H9 (cell line): ENCODE data around the gene ACSL3. TPM values are rescaled to one million over a fixed set of nuclear protein-coding genes. Genes with fewer than 3 reads are reported as not detected.

Experiments
- DNase-seq: peaks from one replicate; pipeline ENCODE4 v3.0.0-alpha.2; 2017
- H2AFZ ChIP-seq: one replicate; pipeline ENCODE4 v1.6.1; 2013; ENCODE audit warnings: mild to moderate bottlenecking, low read length, control low read depth, moderate library complexity
- H2AK5ac ChIP-seq: 2 replicates; pipeline ENCODE4 v1.6.1; 2013; ENCODE audit warnings: low read length, control low read depth, mixed read lengths; ENCODE audit not compliant: insufficient read length
- H2BK120ac ChIP-seq: one replicate; pipeline ENCODE4 v1.6.1; 2013; ENCODE audit warnings: low read depth, mild to moderate bottlenecking, low read length, control low read depth, inconsistent platforms; ENCODE audit not compliant: poor library complexity, severe bottlenecking
- H2BK12ac ChIP-seq: 2 replicates; pipeline ENCODE4 v1.6.1; 2013; ENCODE audit warnings: low read length, control low read depth, mixed read lengths, low read depth; ENCODE audit not compliant: insufficient read length
- H2BK15ac ChIP-seq: 2 replicates; pipeline ENCODE4 v1.6.1; 2013; ENCODE audit warnings: low read depth, low read length, control low read depth
- H2BK20ac ChIP-seq: one replicate; pipeline ENCODE4 v1.6.1; 2013; ENCODE audit warnings: low read depth, mild to moderate bottlenecking, low read length, control low read depth, inconsistent platforms; ENCODE audit not compliant: poor library complexity, severe bottlenecking
- H2BK5ac ChIP-seq: 2 replicates; pipeline ENCODE4 v1.6.1; 2013; ENCODE audit warnings: low read length, control low read depth, mixed read lengths; ENCODE audit not compliant: insufficient read length
- H3K14ac ChIP-seq: 2 replicates; pipeline ENCODE4 v1.6.1; 2013; ENCODE audit warnings: low read length, control low read depth; ENCODE audit not compliant: insufficient read depth
- H3K18ac ChIP-seq: 2 replicates; pipeline ENCODE4 v1.6.1; 2013; ENCODE audit warnings: low read depth, mild to moderate bottlenecking, mixed read lengths, low read length, control low read depth; ENCODE audit not compliant: insufficient read length
- H3K23ac ChIP-seq: 2 replicates; pipeline ENCODE4 v1.6.1; 2013; ENCODE audit warnings: low read length, control low read depth, mixed read lengths, low read depth; ENCODE audit not compliant: insufficient read length
- H3K23me2 ChIP-seq: 2 replicates; pipeline ENCODE4 v1.6.1; 2013; ENCODE audit warnings: low read depth, mild to moderate bottlenecking, mixed read lengths, low read length, control low read depth; ENCODE audit not compliant: insufficient read length, poor library complexity, severe bottlenecking
- H3K27ac ChIP-seq: 2 replicates; pipeline ENCODE4 v1.5.1; 2013; ENCODE audit warnings: low read length, control low read depth, mixed read lengths, low read depth; ENCODE audit not compliant: insufficient read length
- H3K27me3 ChIP-seq: 2 replicates; pipeline ENCODE4 v1.6.1; 2013; ENCODE audit warnings: low read length, control low read depth, inconsistent platforms; ENCODE audit not compliant: insufficient read depth
- H3K4ac ChIP-seq: 2 replicates; pipeline ENCODE4 v1.6.1; 2013; ENCODE audit warnings: low read depth, mild to moderate bottlenecking, control low read depth, inconsistent platforms, low read length, moderate library complexity
- H3K4me1 ChIP-seq: 2 replicates; pipeline ENCODE4 v1.6.1; 2013; ENCODE audit warnings: low read length, control low read depth, inconsistent platforms; ENCODE audit not compliant: insufficient read depth
- H3K4me2 ChIP-seq: 2 replicates; pipeline ENCODE4 v1.6.1; 2013; ENCODE audit warnings: low read length, control low read depth, mixed read lengths; ENCODE audit not compliant: insufficient read length, insufficient read depth
- H3K56ac ChIP-seq: 2 replicates; pipeline ENCODE4 v1.6.1; 2013; ENCODE audit warnings: low read depth, mild to moderate bottlenecking, mixed read lengths, low read length, control low read depth; ENCODE audit not compliant: insufficient read length
- H3K79me1 ChIP-seq: 2 replicates; pipeline ENCODE4 v1.6.1; 2013; ENCODE audit warnings: low read depth, mild to moderate bottlenecking, moderate library complexity, low read length, control low read depth, inconsistent platforms; ENCODE audit not compliant: insufficient read depth, poor library complexity, severe bottlenecking
- H3K79me2 ChIP-seq: 2 replicates; pipeline ENCODE4 v1.6.1; 2013; ENCODE audit warnings: low read length, control low read depth, inconsistent platforms; ENCODE audit not compliant: insufficient read depth
- H3K9ac ChIP-seq: 2 replicates; pipeline ENCODE4 v1.6.1; 2013; ENCODE audit warnings: low read length, control low read depth, mixed read lengths; ENCODE audit not compliant: insufficient read length; ENCODE audit errors: extremely low read depth
- H3K9me3 ChIP-seq: one replicate; pipeline ENCODE4 v1.6.1; 2013; ENCODE audit warnings: low read depth, low read length, inconsistent platforms; ENCODE audit not compliant: control insufficient read depth
- H3T11ph ChIP-seq: one replicate; pipeline ENCODE4 v1.6.1; 2013; ENCODE audit warnings: mild to moderate bottlenecking, low read length, control low read depth, inconsistent platforms
- H4K20me1 ChIP-seq: one replicate; pipeline ENCODE4 v1.6.1; 2013; ENCODE audit not compliant: control insufficient read depth, insufficient read length, insufficient read depth
- H4K5ac ChIP-seq: 2 replicates; pipeline ENCODE4 v1.6.1; 2013; ENCODE audit warnings: low read depth, mild to moderate bottlenecking, mixed read lengths, low read length, control low read depth; ENCODE audit not compliant: insufficient read length
- H4K8ac ChIP-seq: replicated peaks from 2 replicates; pipeline ENCODE4 v1.6.1; 2013; ENCODE audit warnings: low read length, control low read depth, mixed read lengths, low read depth; ENCODE audit not compliant: insufficient read length
- H4K91ac ChIP-seq: 2 replicates; pipeline ENCODE4 v1.6.1; 2013; ENCODE audit warnings: low read depth, mild to moderate bottlenecking, moderate library complexity, mixed read lengths, low read length, control low read depth; ENCODE audit not compliant: insufficient read length
- H3K27ac Mint-ChIP-seq, 3 experiments: 2 replicates in 2 of 3; 3 replicates in 1 of 3; pipeline ENCODE4 v1.8.0; 2020 to 2021; ENCODE audit warnings: mixed read lengths in 3 of 3, mild to moderate bottlenecking in 1 of 3, moderate library complexity in 1 of 3
- H3K27me3 Mint-ChIP-seq: 2 replicates; pipeline ENCODE4 v1.8.0; 2021; ENCODE audit warnings: low read depth, mild to moderate bottlenecking, moderate library complexity, mixed read lengths
- H3K36me3 Mint-ChIP-seq, 3 experiments: 2 replicates in 2 of 3; 3 replicates in 1 of 3; pipeline ENCODE4 v1.8.0; 2020 to 2021; ENCODE audit warnings: low read depth in 3 of 3, mixed read lengths in 3 of 3; ENCODE audit not compliant: insufficient read depth in 1 of 3
- H3K4me1 Mint-ChIP-seq, 2 experiments: 2 replicates each; pipeline ENCODE4 v1.8.0; 2020; ENCODE audit warnings: mixed read lengths in 2 of 2
- H3K4me3 Mint-ChIP-seq, 2 experiments: 2 replicates in 1 of 2; 3 replicates in 1 of 2; pipeline ENCODE4 v1.8.0; 2020 to 2021; ENCODE audit warnings: mild to moderate bottlenecking in 2 of 2, mixed read lengths in 2 of 2, moderate library complexity in 1 of 2
- H3K9me3 Mint-ChIP-seq, 2 experiments: 2 replicates in 1 of 2; 3 replicates in 1 of 2; pipeline ENCODE4 v1.8.0; 2020; ENCODE audit warnings: mild to moderate bottlenecking in 2 of 2, mixed read lengths in 2 of 2, moderate library complexity in 1 of 2
- CTCF ChIP-seq: fragments of 200-600 bp; sonication (generic); conservative IDR thresholded peaks from 3 replicates; pipeline ENCODE4 v1.8.0; 2021; ENCODE audit warnings: antibody characterized with exemption, mild to moderate bottlenecking
- WGBS: extraction: QIAGEN DNeasy Blood & Tissue Kit; methylation state at CpG from one replicate; pipeline ENCODE4 v1.1.7; 2013; ENCODE audit warnings: missing lambda C conversion rate, low lambda C conversion rate, mixed read lengths; ENCODE audit not compliant: insufficient read length; ENCODE audit errors: extremely low coverage; 5-methylcytosine and 5-hydroxymethylcytosine counted together
- total RNA-seq: library from RNA; stranded (reverse); gene quantifications from 2 replicates; pipeline ENCODE4 v1.2.1, GENCODE V29; 2021

ACSL3 gene
- total RNA-seq, 1 experiment from 2014 or later = 60.9 TPM

GRCh38 chr2:222895144-222895543 lies 34.3 kb downstream of the ACSL3 start:
- H3K27ac ChIP-seq = no peak overlapping the region
- no peaks in the 10 kb centered on the region for H3K23me2 ChIP-seq
- H3T11ph ChIP-seq = no peak overlapping the region
- no peak overlapping the region for H3K56ac ChIP-seq
- no peak overlapping the region for H3K14ac ChIP-seq
- no peaks in the 10 kb centered on the region for H4K20me1 ChIP-seq
- H3K9me3 ChIP-seq = no peaks in the 10 kb centered on the region
- Mint-ChIP-seq H3K36me3 (peaks cover 0 to 2% (median 0%) of the 10 kb centered on the region in 3 experiments; a peak in 3 of 7 replicates), H3K4me3 (no peak overlapping the region), H3K4me1 (peaks cover 43 to 48% of the 10 kb centered on the region in 2 experiments), H3K27ac (no peak overlapping the region; a peak in 1 of 7 replicates), H3K27me3 (no peaks in the 10 kb centered on the region), H3K9me3 (no peaks in the 10 kb centered on the region)
- no peak overlapping the region for H4K91ac ChIP-seq
- no peak overlapping the region for H2AK5ac ChIP-seq
- no peak overlapping the region for H2BK120ac ChIP-seq
- no peak overlapping the region for H3K9ac ChIP-seq
- TF ChIP-seq CTCF = no peak
- no peaks in the 10 kb centered on the region for H3K27me3 ChIP-seq
- H2BK20ac ChIP-seq = no peak overlapping the region
- H3K4me1 ChIP-seq = peaks cover 4% of the 10 kb centered on the region; the same call in 1 of the 2 replicates
- no peak for DNase-seq
- H3K18ac ChIP-seq = no peak overlapping the region
- H2BK5ac ChIP-seq = no peak overlapping the region
- H3K79me2 ChIP-seq = peaks cover 15% of the 10 kb centered on the region; the same call in 1 of the 2 replicates
- no peak overlapping the region for H4K8ac ChIP-seq
- no peak overlapping the region for H2BK15ac ChIP-seq
- no peak overlapping the region for H3K4ac ChIP-seq
- H4K5ac ChIP-seq = no peak overlapping the region
- no peak overlapping the region for H2BK12ac ChIP-seq
- H3K23ac ChIP-seq = no peak overlapping the region
- no CpG with 5 or more reads among the region's 1 CpG for WGBS
- no peak overlapping the region for H3K4me2 ChIP-seq
- H2AFZ ChIP-seq = no peak overlapping the region
- H3K79me1 ChIP-seq = peaks cover 2% of the 10 kb centered on the region
